T-helper 17 cell (primary cell): ENCODE data around the gene PLCB4. TPM values are rescaled to one million over a fixed set of nuclear protein-coding genes. Genes with fewer than 3 reads are reported as not detected.

Source experiments
- ATAC-seq: fragments of 150-1000 bp; cut with Tn5 transposase; 2 replicates; pipeline ENCODE4 v1.10.0; 2021; ENCODE audit warnings: mild to moderate bottlenecking, moderate library complexity
- DNase-seq, 3 donors: peaks; one replicate each; pipeline versions ENCODE4 v3.0.0 to v3.0.0-alpha.2; 2020 to 2021
- H3K9me3 ChIP-seq: one replicate; pipeline ENCODE4 v1.7.0; 2013; ENCODE audit warnings: low read length, mild to moderate bottlenecking; ENCODE audit not compliant: control insufficient read depth, poor library complexity, severe bottlenecking
- H3K27ac Mint-ChIP-seq: one replicate; pipeline ENCODE4 v1.8.0; 2022; ENCODE audit warnings: mild to moderate bottlenecking, moderate library complexity, mixed read lengths
- H3K27me3 Mint-ChIP-seq: one replicate; pipeline ENCODE4 v1.8.0; 2022; ENCODE audit warnings: mixed read lengths
- H3K36me3 Mint-ChIP-seq: one replicate; pipeline ENCODE4 v1.8.0; 2022; ENCODE audit warnings: low read depth, mixed read lengths
- H3K4me1 Mint-ChIP-seq: one replicate; pipeline ENCODE4 v1.8.0; 2022; ENCODE audit warnings: mild to moderate bottlenecking, mixed read lengths
- H3K4me3 Mint-ChIP-seq: one replicate; pipeline ENCODE4 v1.8.0; 2022; ENCODE audit warnings: mild to moderate bottlenecking, moderate library complexity, mixed read lengths
- total RNA-seq, 4 donors: library from RNA in 2 of 4; stranded (reverse) in 2 of 4; gene quantifications; one replicate each; pipeline ENCODE4 v1.2.3 and lab custom pipeline; 2022 to 2026

PLCB4 gene
- total RNA-seq, 2 donors from 2014 or later = 0.52 TPM; not detected in 1

DNA sequence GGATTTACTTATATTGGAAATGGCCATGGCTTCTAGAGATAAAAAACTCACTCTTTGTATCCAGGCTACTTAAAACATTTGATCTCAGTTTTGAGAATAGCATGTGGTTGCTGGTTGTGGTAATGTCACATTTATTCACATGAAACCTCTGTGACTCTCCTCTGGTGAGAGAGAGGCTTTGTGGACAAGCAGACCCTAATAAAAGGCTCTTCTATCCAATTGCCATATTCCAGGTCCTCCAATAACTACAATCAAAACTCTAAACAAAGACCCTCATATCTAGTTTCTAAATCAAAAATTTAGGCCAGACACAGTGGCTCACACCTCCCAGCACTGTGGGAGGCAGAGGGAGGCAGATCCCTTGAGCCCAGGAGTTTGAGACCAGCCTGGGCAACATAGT is 269.2 kb downstream of the PLCB4 start:
- Mint-ChIP-seq H3K27ac (no peak overlapping the region), H3K4me1 (no peaks in the 10 kb centered on the region), H3K4me3 (no peak overlapping the region), H3K36me3 (no peaks in the 10 kb centered on the region), H3K27me3 (no peaks in the 10 kb centered on the region)
- DNase-seq (no peak), ATAC-seq (no peak)
- H3K9me3 ChIP-seq = no peaks in the 10 kb centered on the region

DNA sequence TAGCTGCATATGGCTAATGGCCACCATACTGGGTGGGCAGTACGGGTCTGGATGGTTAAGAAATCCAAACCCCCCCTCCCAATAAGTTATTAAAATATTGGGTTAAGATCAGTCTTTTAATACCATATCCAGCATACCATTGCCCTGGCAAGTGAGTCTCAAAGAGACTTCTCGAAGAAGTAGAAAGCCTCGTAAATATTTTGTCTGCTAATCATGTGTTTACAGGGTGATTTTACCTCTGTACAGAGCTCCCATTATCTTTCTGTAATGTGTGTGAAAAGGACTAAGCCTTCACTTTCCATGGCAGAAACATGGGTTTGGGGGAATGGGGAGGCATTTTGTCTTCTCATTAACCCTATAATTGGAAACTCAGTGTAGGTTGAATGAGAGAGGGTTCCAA is 270.8 kb downstream of the PLCB4 start:
- no peaks in the 10 kb centered on the region for H3K27me3 Mint-ChIP-seq
- ATAC-seq (no peak), DNase-seq (no peak)
- no peaks in the 10 kb centered on the region for H3K9me3 ChIP-seq
- no peaks in the 10 kb centered on the region for H3K4me1 Mint-ChIP-seq
- no peak overlapping the region for H3K27ac Mint-ChIP-seq
- no peaks in the 10 kb centered on the region for H3K36me3 Mint-ChIP-seq
- H3K4me3 Mint-ChIP-seq = no peak overlapping the region

GRCh38 chr20:9342651-9343050 is 273.8 kb downstream of the PLCB4 start:
- Mint-ChIP-seq H3K36me3 (no peaks in the 10 kb centered on the region), H3K27me3 (no peaks in the 10 kb centered on the region), H3K27ac (no peak overlapping the region), H3K4me1 (no peaks in the 10 kb centered on the region), H3K4me3 (no peak overlapping the region)
- H3K9me3 ChIP-seq = no peaks in the 10 kb centered on the region
- ATAC-seq (no peak), DNase-seq (no peak)

GRCh38 chr20:9344083-9344920 is 275.4 kb downstream of the PLCB4 start:
- Mint-ChIP-seq H3K36me3 (no peaks in the 10 kb centered on the region), H3K4me1 (no peaks in the 10 kb centered on the region), H3K4me3 (no peak overlapping the region), H3K27me3 (no peaks in the 10 kb centered on the region), H3K27ac (no peak overlapping the region)
- no peaks in the 10 kb centered on the region for H3K9me3 ChIP-seq
- DNase-seq (no peak), ATAC-seq (no peak)

DNA sequence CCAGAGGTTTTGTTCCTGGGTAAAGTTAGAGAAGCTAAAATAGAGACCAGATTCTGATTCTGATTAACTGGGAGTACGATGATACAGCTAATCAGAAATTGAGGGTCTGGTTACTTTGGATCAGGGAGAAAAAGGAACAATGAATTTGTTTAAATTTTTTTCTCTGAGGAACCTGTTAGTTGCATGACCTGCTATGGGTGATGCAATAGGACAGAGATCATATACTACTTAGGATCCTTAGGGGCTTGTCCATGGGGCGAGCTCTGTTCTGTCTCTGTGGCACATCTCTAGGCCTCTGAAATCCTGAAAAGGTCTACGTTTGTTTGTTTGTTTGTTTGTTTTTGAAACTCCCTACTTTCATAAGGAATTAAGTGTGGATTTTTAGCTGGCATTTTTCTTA is 279.4 kb downstream of the PLCB4 start:
- H3K9me3 ChIP-seq = no peaks in the 10 kb centered on the region
- H3K4me3 Mint-ChIP-seq = no peak overlapping the region
- DNase-seq = no peak
- no peaks in the 10 kb centered on the region for H3K36me3 Mint-ChIP-seq
- H3K27ac Mint-ChIP-seq = no peak overlapping the region
- H3K4me1 Mint-ChIP-seq = no peaks in the 10 kb centered on the region
- no peak for ATAC-seq
- no peaks in the 10 kb centered on the region for H3K27me3 Mint-ChIP-seq

DNA sequence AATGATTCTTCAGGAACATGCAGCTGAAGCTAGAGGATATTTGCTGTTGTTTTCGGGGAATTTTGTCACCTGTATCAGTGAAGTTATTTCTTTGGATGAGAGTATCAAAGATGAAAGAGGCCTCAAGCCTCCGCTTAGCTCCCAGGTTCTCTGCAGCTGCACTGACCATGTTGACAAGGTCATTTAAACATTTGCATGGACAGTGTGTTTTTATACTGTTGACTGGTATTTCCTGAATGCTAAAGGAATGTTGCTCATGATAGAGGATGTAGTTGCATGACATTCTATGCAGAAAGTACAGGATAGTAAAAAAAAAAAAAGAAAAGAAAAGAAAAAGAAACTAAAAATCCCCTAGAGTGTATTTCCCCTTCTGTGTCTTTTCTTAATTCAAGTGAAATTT is 279.9 kb downstream of the PLCB4 start:
- H3K4me1 Mint-ChIP-seq = no peaks in the 10 kb centered on the region
- H3K4me3 Mint-ChIP-seq = no peak overlapping the region
- H3K27ac Mint-ChIP-seq = no peak overlapping the region
- no peaks in the 10 kb centered on the region for H3K36me3 Mint-ChIP-seq
- no peaks in the 10 kb centered on the region for H3K9me3 ChIP-seq
- no peaks in the 10 kb centered on the region for H3K27me3 Mint-ChIP-seq
- no peak for DNase-seq
- no peak for ATAC-seq

GRCh38 chr20:9349249-9349648 is 280.4 kb downstream of the PLCB4 start:
- no peak for DNase-seq
- no peaks in the 10 kb centered on the region for H3K36me3 Mint-ChIP-seq
- H3K9me3 ChIP-seq = no peaks in the 10 kb centered on the region
- no peaks in the 10 kb centered on the region for H3K27me3 Mint-ChIP-seq
- H3K4me3 Mint-ChIP-seq = no peak overlapping the region
- no peaks in the 10 kb centered on the region for H3K4me1 Mint-ChIP-seq
- ATAC-seq = no peak
- no peak overlapping the region for H3K27ac Mint-ChIP-seq

DNA sequence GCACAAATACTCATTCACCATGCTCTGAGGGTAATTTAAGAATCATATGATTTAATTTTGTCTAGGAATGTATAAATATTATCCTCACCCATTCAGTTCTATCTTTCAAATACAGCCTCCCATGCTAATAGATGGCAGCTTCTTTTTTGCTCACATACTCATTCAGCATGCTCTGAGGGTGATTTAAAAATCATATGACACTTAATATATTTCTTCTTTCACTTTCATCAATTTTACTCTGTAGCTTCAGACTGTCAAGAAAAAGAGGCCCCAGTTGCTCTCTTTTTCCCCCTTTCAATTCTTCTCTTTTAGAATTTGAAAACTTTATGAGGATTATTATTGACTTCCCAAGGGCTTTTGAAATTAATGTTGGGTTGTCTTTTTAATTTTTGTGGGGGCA is 283.9 kb downstream of the PLCB4 start:
- Mint-ChIP-seq H3K4me3 (no peak overlapping the region), H3K27me3 (no peaks in the 10 kb centered on the region), H3K27ac (no peak overlapping the region), H3K4me1 (no peaks in the 10 kb centered on the region), H3K36me3 (no peaks in the 10 kb centered on the region)
- no peaks in the 10 kb centered on the region for H3K9me3 ChIP-seq
- ATAC-seq = no peak
- no peak for DNase-seq

GRCh38 chr20:9353180-9353915 is 284.5 kb downstream of the PLCB4 start:
- H3K9me3 ChIP-seq = no peaks in the 10 kb centered on the region
- DNase-seq = no peak
- ATAC-seq = no peak
- Mint-ChIP-seq H3K36me3 (no peaks in the 10 kb centered on the region), H3K27me3 (no peaks in the 10 kb centered on the region), H3K4me3 (no peak overlapping the region), H3K27ac (no peak overlapping the region), H3K4me1 (no peaks in the 10 kb centered on the region)

GRCh38 chr20:9353916-9354276 is 285.0 kb downstream of the PLCB4 start:
- no peak for DNase-seq
- Mint-ChIP-seq H3K27ac (no peak overlapping the region), H3K4me1 (no peaks in the 10 kb centered on the region), H3K36me3 (no peaks in the 10 kb centered on the region), H3K4me3 (no peak overlapping the region), H3K27me3 (no peaks in the 10 kb centered on the region)
- no peak for ATAC-seq
- no peaks in the 10 kb centered on the region for H3K9me3 ChIP-seq

- no peak for ATAC-seq
- Mint-ChIP-seq H3K4me3 (no peak overlapping the region), H3K36me3 (no peaks in the 10 kb centered on the region), H3K27ac (no peak overlapping the region), H3K27me3 (no peaks in the 10 kb centered on the region), H3K4me1 (no peaks in the 10 kb centered on the region)
- no peak for DNase-seq
- no peaks in the 10 kb centered on the region for H3K9me3 ChIP-seq
Measured at GRCh38 chr20:9354579-9354978, 285.7 kb downstream of the PLCB4 start.

DNA sequence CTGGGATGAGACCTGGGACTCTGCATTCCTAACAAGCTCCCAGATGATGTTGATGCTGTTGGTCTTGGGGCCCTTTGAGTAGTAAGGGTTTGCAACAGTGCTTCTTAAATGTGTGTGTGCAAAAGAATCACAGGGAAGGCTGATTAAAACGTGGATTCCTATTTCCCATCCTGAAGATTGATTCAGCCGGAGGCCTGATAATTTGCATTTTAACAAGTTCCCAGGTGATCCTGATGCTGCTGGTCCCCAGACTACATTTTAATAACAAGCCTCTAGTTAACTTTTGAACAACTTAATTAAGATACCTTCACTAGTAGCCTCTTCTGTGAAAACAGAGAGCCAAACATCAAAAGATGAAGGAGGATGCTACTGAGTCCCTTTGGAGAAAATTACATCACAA is 289.1 kb downstream of the PLCB4 start:
- DNase-seq (no peak), ATAC-seq (no peak)
- H3K36me3 Mint-ChIP-seq = no peaks in the 10 kb centered on the region
- H3K4me3 Mint-ChIP-seq = no peak overlapping the region
- H3K9me3 ChIP-seq = no peaks in the 10 kb centered on the region
- no peak overlapping the region for H3K27ac Mint-ChIP-seq
- H3K4me1 Mint-ChIP-seq = no peaks in the 10 kb centered on the region
- H3K27me3 Mint-ChIP-seq = no peaks in the 10 kb centered on the region

- no peaks in the 10 kb centered on the region for H3K4me1 Mint-ChIP-seq
- H3K36me3 Mint-ChIP-seq = no peaks in the 10 kb centered on the region
- no peaks in the 10 kb centered on the region for H3K27me3 Mint-ChIP-seq
- H3K4me3 Mint-ChIP-seq = no peak overlapping the region
- ATAC-seq (no peak), DNase-seq (no peak)
- no peaks in the 10 kb centered on the region for H3K9me3 ChIP-seq
- H3K27ac Mint-ChIP-seq = no peak overlapping the region
Measured at GRCh38 chr20:9359561-9360308, 290.8 kb downstream of the PLCB4 start.
